ENCODE results near the gene HMCN1. TPM values are rescaled to one million over a fixed set of nuclear protein-coding genes. Genes with fewer than 3 reads are reported as not detected.

Gene HMCN1
- total RNA-seq, 1 experiment from 2014 or later: 0.31 TPM

GRCh38 chr1:186215636-186216035, 481.4 kb downstream of the HMCN1 start:
- ChIA-PET POLR2A (ENCODE audit: unreplicated experiment) (no interaction called here), CTCF (no interaction called here)
- H3K27ac ChIP-seq: no peak overlapping the region
- no peaks in the 10 kb centered on the region for H3F3A ChIP-seq (ENCODE audit: insufficient read depth, low read depth)
- no peaks in the 10 kb centered on the region for H3K4me1 ChIP-seq (replicated peaks; ENCODE audit: insufficient read depth)
- intact Hi-C loops (cut with micrococcal nuclease; ENCODE audit: unreplicated experiment): no loop called here
- H3K9me2 ChIP-seq (ENCODE audit: insufficient read depth): no peaks in the 10 kb centered on the region
- no peak overlapping the region for H2AFZ ChIP-seq
- H3K4me2 ChIP-seq: no peak overlapping the region
- no peak for DNase-seq
- no TSS peak for BruUV-seq (replicated peaks)
- no peaks in the 10 kb centered on the region for H3K9me3 ChIP-seq (ENCODE audit: insufficient read depth, low read depth)
- H3K36me3 ChIP-seq (ENCODE audit: low read depth): no peaks in the 10 kb centered on the region
- TF ChIP-seq, protein P1, sequence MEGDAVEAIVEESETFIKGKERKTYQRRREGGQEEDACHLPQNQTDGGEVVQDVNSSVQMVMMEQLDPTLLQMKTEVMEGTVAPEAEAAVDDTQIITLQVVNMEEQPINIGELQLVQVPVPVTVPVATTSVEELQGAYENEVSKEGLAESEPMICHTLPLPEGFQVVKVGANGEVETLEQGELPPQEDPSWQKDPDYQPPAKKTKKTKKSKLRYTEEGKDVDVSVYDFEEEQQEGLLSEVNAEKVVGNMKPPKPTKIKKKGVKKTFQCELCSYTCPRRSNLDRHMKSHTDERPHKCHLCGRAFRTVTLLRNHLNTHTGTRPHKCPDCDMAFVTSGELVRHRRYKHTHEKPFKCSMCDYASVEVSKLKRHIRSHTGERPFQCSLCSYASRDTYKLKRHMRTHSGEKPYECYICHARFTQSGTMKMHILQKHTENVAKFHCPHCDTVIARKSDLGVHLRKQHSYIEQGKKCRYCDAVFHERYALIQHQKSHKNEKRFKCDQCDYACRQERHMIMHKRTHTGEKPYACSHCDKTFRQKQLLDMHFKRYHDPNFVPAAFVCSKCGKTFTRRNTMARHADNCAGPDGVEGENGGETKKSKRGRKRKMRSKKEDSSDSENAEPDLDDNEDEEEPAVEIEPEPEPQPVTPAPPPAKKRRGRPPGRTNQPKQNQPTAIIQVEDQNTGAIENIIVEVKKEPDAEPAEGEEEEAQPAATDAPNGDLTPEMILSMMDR (conservative IDR thresholded peaks at IDR 0.05): no peak
- no peak for TF ChIP-seq EZH2 (IDR thresholded peaks at IDR 0.05; ENCODE audit: low read depth)
- H3K79me2 ChIP-seq (ENCODE audit: low read depth): no peaks in the 10 kb centered on the region
- no peaks in the 10 kb centered on the region for H4K20me1 ChIP-seq (ENCODE audit: insufficient read depth)
- no peak overlapping the region for H3K4me3 ChIP-seq
- no peaks in the 10 kb centered on the region for H3K27me3 ChIP-seq (ENCODE audit: insufficient read depth, low read depth)

DNA sequence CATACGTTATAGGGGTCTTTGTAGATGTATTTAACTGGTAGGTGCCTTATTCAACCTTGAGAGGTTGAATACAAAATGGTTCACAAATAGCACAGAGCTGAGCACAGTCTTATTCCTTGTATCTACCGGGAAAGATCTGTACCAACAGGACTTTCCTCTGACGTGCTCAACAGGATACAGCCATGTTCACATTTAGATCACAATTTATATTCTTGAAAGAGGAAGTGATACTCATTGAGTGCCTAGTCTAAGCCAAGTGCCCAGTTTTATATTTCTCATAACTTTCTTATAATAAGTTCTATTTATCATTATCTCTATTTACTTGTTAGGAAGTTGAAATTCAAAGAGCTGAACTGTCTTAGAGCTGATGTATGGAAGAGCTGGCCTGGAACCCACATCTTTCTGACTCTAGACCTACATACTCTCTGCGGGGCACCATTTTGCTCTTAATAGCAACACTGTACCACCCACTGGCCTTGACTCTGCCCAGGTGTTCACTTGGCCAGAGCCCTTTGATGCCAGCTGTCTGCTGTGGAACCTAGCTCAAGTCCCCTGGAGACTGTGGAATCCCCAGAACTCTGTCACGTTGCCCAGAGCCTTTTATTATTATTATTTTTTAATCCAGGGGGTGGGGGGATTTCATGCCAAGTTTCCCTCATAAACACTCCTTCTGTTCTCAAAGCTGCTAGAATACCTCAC, 484.6 kb downstream of the HMCN1 start:
- intact Hi-C loops (cut with micrococcal nuclease; ENCODE audit: unreplicated experiment): no loop called here
- no peak overlapping the region for H3K4me3 ChIP-seq

GRCh38 chr1:186220067-186220466, 485.9 kb downstream of the HMCN1 start:
- POLR2A ChIA-PET (ENCODE audit: unreplicated experiment): no interaction called here

More for the DNA sequence above, 484.6 kb downstream of the HMCN1 start:
- Histone ChIP-seq H2AFZ (no peak overlapping the region), H4K20me1 (ENCODE audit: insufficient read depth) (no peaks in the 10 kb centered on the region), H3K4me1 (replicated peaks; ENCODE audit: insufficient read depth) (no peaks in the 10 kb centered on the region), H3F3A (ENCODE audit: insufficient read depth, low read depth) (no peaks in the 10 kb centered on the region), H3K27me3 (ENCODE audit: insufficient read depth, low read depth) (no peaks in the 10 kb centered on the region), H3K9me2 (ENCODE audit: insufficient read depth) (no peaks in the 10 kb centered on the region), H3K9me3 (ENCODE audit: insufficient read depth, low read depth) (no peaks in the 10 kb centered on the region), H3K27ac (no peak overlapping the region), H3K4me2 (no peak overlapping the region), H3K79me2 (ENCODE audit: low read depth) (no peaks in the 10 kb centered on the region), H3K36me3 (ENCODE audit: low read depth) (no peaks in the 10 kb centered on the region)
- no peak for DNase-seq
- no TSS peak for BruUV-seq (replicated peaks)
- POLR2A ChIA-PET (ENCODE audit: unreplicated experiment): no interaction called here
- CTCF ChIA-PET: no interaction called here
- TF ChIP-seq, protein P1 (conservative IDR thresholded peaks at IDR 0.05): no peak
- TF ChIP-seq EZH2 (IDR thresholded peaks at IDR 0.05; ENCODE audit: low read depth): no peak

More at GRCh38 chr1:186220067-186220466, 485.9 kb downstream of the HMCN1 start:
- CTCF ChIA-PET: no interaction called here
- no TSS peak for BruUV-seq (replicated peaks)
- H3K27ac ChIP-seq: no peak overlapping the region
- TF ChIP-seq, protein P1 (conservative IDR thresholded peaks at IDR 0.05): no peak
- no peak for TF ChIP-seq EZH2 (IDR thresholded peaks at IDR 0.05; ENCODE audit: low read depth)
- no peak for DNase-seq
- H3F3A ChIP-seq (ENCODE audit: insufficient read depth, low read depth): no peaks in the 10 kb centered on the region
- H3K4me2 ChIP-seq: no peak overlapping the region
- no peaks in the 10 kb centered on the region for H3K27me3 ChIP-seq (ENCODE audit: insufficient read depth, low read depth)
- H3K9me3 ChIP-seq (ENCODE audit: insufficient read depth, low read depth): no peaks in the 10 kb centered on the region
- intact Hi-C loops (cut with micrococcal nuclease; ENCODE audit: unreplicated experiment): no loop called here
- no peaks in the 10 kb centered on the region for H3K9me2 ChIP-seq (ENCODE audit: insufficient read depth)
- no peaks in the 10 kb centered on the region for H3K4me1 ChIP-seq (replicated peaks; ENCODE audit: insufficient read depth)
- no peaks in the 10 kb centered on the region for H3K36me3 ChIP-seq (ENCODE audit: low read depth)
- H2AFZ ChIP-seq: no peak overlapping the region
- H4K20me1 ChIP-seq (ENCODE audit: insufficient read depth): no peaks in the 10 kb centered on the region
- no peaks in the 10 kb centered on the region for H3K79me2 ChIP-seq (ENCODE audit: low read depth)
- H3K4me3 ChIP-seq: no peak overlapping the region
